Peyer's patch (tissue), 4 donors: ENCODE results near the gene EGLN3.

ENCODE experiments used
- CTCF ChIP-seq, 6 experiments: fragments of 450-650 bp in 4 of 6; fragments of 200-600 bp in 2 of 6; sonication (generic) in 1 of 6; IDR thresholded peaks; one replicate each; pipeline ENCODE4 v1.5.1; 2017 to 2019; ENCODE audit warnings: antibody characterized with exemption in 6 of 6, mild to moderate bottlenecking in 3 of 6, moderate library complexity in 1 of 6
- POLR2A ChIP-seq, 2 donors: fragments of 450-650 bp; IDR thresholded peaks; one replicate each; pipeline ENCODE4 v1.5.1; 2017; ENCODE audit warnings: antibody characterized with exemption in 2 of 2, mild to moderate bottlenecking in 2 of 2, moderate library complexity in 2 of 2

GRCh38 chr14:33985242-33985641 is 34.4 kb upstream of the EGLN3 start:
- peak in 1 of 6 experiments; percentile 10 for TF ChIP-seq CTCF (IDR thresholded peaks at IDR 0.05)
- TF ChIP-seq POLR2A (IDR thresholded peaks at IDR 0.05): no peak
